Skeletal muscle cell (primary cell): ENCODE data around the gene LIPM.

ENCODE experiments used
- DNase-seq: peaks from one replicate; pipeline ENCODE4 v3.0.0-alpha.2; 2010; ENCODE audit warnings: low read depth
- H3K4me3 ChIP-seq: 2 replicates; pipeline ENCODE4 v1.5.1; 2011; ENCODE audit warnings: low read depth, mild to moderate bottlenecking, control low read depth, low read length, moderate library complexity

The LIPM gene

GRCh38 chr10:88866454-88866853, 63.9 kb downstream of the LIPM start:
- no peak for DNase-seq
- no peak overlapping the region for H3K4me3 ChIP-seq

DNA sequence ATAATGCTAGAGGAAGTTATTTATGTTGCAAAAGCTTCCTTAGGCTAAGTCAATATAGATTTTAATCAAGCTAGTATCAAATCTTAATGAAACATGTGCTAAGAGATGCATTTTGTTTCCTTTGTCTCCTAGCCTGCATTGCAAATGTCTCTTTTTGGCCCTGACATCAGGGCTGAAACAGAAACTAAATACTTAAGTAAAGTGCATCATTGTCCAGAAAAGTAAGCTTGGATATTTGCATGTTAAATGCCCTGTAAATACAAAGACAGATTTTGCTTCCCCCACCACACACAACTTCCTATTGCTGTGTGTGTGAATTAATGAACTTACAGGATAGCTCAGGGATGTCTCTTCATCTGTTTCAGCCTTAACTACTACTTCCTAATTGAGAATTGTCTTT, 67.6 kb downstream of the LIPM start:
- no peak overlapping the region for H3K4me3 ChIP-seq
- no peak for DNase-seq
